GM12875 (cell line): ENCODE data around the gene MYOF.

ENCODE experiments used
- H3K4me3 ChIP-seq: one replicate; pipeline ENCODE4 v1.5.1; 2011; ENCODE audit warnings: low read depth, low read length, control low read depth
- CTCF ChIP-seq: IDR thresholded peaks from 2 replicates; pipeline ENCODE4 v1.5.1; 2011; ENCODE audit warnings: low read depth, mild to moderate bottlenecking, control low read depth, inconsistent platforms, low read length, moderate library complexity, borderline replicate concordance; ENCODE audit not compliant: insufficient read depth

Gene MYOF

GRCh38 chr10:93495654-93496321 is 13.7 kb upstream of the MYOF start:
- no peak for TF ChIP-seq CTCF
- H3K4me3 ChIP-seq, result peak overlapping the region; percentile 58

GRCh38 chr10:93494494-93494893 is 12.4 kb upstream of the MYOF start:
- TF ChIP-seq CTCF, result no peak
- no peak overlapping the region for H3K4me3 ChIP-seq

- H3K4me3 ChIP-seq, result no peak overlapping the region
- TF ChIP-seq CTCF, result no peak
These were observed 11.0 kb upstream of the MYOF start for GRCh38 chr10:93493162-93493561.

GRCh38 chr10:93491602-93492121 is 9.5 kb upstream of the MYOF start:
- TF ChIP-seq CTCF, result no peak
- no peak overlapping the region for H3K4me3 ChIP-seq

GRCh38 chr10:93488956-93489528 is 6.9 kb upstream of the MYOF start:
- TF ChIP-seq CTCF, result no peak
- no peak overlapping the region for H3K4me3 ChIP-seq

GRCh38 chr10:93485690-93486089 is 3.6 kb upstream of the MYOF start:
- no peak overlapping the region for H3K4me3 ChIP-seq
- TF ChIP-seq CTCF, result no peak

GRCh38 chr10:93481637-93482144 is 443 bp downstream of the MYOF start:
- no peak for TF ChIP-seq CTCF
- no peak overlapping the region for H3K4me3 ChIP-seq
